ENCODE data around the gene ZNRF4.
A peak's percentile ranks its signal among the peaks of the same experiment; 100 is the strongest.

Gene ZNRF4

GRCh38 chr19:5478241-5478924 is 23.2 kb downstream of the ZNRF4 start:
- H3K27me3 ChIP-seq (replicated peaks), result peaks cover 18% of the 10 kb centered on the region
- TF ChIP-seq CTCF (IDR thresholded peaks at IDR 0.05; ENCODE audit: low read depth, low read length, missing control alignments), result no peak
- in situ Hi-C loops (cut with HindIII; ENCODE audit: low pct_ligation_motif_present, low sequenced_read_pairs), result no loop called here

GRCh38 chr19:5478925-5479588 is 23.8 kb downstream of the ZNRF4 start:
- Histone ChIP-seq H3K4me3 (ENCODE audit: low read depth, low read length) (no peak overlapping the region), H3K27me3 (replicated peaks) (peaks cover 18% of the 10 kb centered on the region), H3K36me3 (replicated peaks) (no peaks in the 10 kb centered on the region), H3K27ac (no peak overlapping the region)
- in situ Hi-C loops (cut with HindIII; ENCODE audit: low pct_ligation_motif_present, low sequenced_read_pairs), result no loop called here
- TF ChIP-seq CTCF (IDR thresholded peaks at IDR 0.05; ENCODE audit: low read depth, low read length, missing control alignments), result no peak
- no peak for DNase-seq

More at GRCh38 chr19:5478241-5478924, 23.2 kb downstream of the ZNRF4 start:
- DNase-seq, result no peak
- H3K4me3 ChIP-seq (ENCODE audit: low read depth, low read length), result no peak overlapping the region
- H3K36me3 ChIP-seq (replicated peaks), result no peaks in the 10 kb centered on the region
- H3K27ac ChIP-seq, result no peak overlapping the region

- in situ Hi-C loops (cut with HindIII; ENCODE audit: low pct_ligation_motif_present, low sequenced_read_pairs), result no loop called here
- H3K4me3 ChIP-seq (ENCODE audit: low read depth, low read length), result no peak overlapping the region
- no peak for DNase-seq
- TF ChIP-seq CTCF (IDR thresholded peaks at IDR 0.05; ENCODE audit: low read depth, low read length, missing control alignments), result no peak
- no peaks in the 10 kb centered on the region for H3K36me3 ChIP-seq (replicated peaks)
- H3K27ac ChIP-seq, result no peak overlapping the region
- H3K27me3 ChIP-seq (replicated peaks), result peaks cover 27% of the 10 kb centered on the region
Observed at GRCh38 chr19:5479958-5480357, 24.7 kb downstream of the ZNRF4 start.

GRCh38 chr19:5480427-5480836 is 25.2 kb downstream of the ZNRF4 start:
- peak; percentile 74 for TF ChIP-seq CTCF (IDR thresholded peaks at IDR 0.05; ENCODE audit: low read depth, low read length, missing control alignments)
- Histone ChIP-seq H3K27me3 (replicated peaks) (peaks cover 32% of the 10 kb centered on the region), H3K36me3 (replicated peaks) (no peaks in the 10 kb centered on the region), H3K27ac (no peak overlapping the region), H3K4me3 (ENCODE audit: low read depth, low read length) (no peak overlapping the region)
- in situ Hi-C loops (cut with HindIII; ENCODE audit: low pct_ligation_motif_present, low sequenced_read_pairs), result no loop called here
- no peak for DNase-seq

- H3K4me3 ChIP-seq (ENCODE audit: low read depth, low read length), result no peak overlapping the region
- peaks cover 33% of the 10 kb centered on the region for H3K27me3 ChIP-seq (replicated peaks)
- no peaks in the 10 kb centered on the region for H3K36me3 ChIP-seq (replicated peaks)
- TF ChIP-seq CTCF (IDR thresholded peaks at IDR 0.05; ENCODE audit: low read depth, low read length, missing control alignments), result no peak
- in situ Hi-C loops (cut with HindIII; ENCODE audit: low pct_ligation_motif_present, low sequenced_read_pairs), result no loop called here
- DNase-seq, result no peak
- H3K27ac ChIP-seq, result no peak overlapping the region
Observed at GRCh38 chr19:5481957-5482356, 26.7 kb downstream of the ZNRF4 start.
